K562 (cell line): ENCODE data around the gene DLST. TPM values are rescaled to one million over a fixed set of nuclear protein-coding genes. Genes with fewer than 3 reads are reported as not detected.
A peak's percentile ranks its signal among the peaks of the same experiment; 100 is the strongest.

Experiments
- ATAC-seq: fragments of 200-7000 bp; cut with Tn5 transposase; 3 replicates; pipeline ENCODE4 v1.9.1; 2020; ENCODE audit warnings: moderate library complexity
- BruUV-seq: library from RNA; stranded (reverse); fragments of 400-500 nt; replicated peaks from 2 replicates; lab custom pipeline; 2021; lab: Mats Ljungman, UMichigan
- CTCF ChIA-PET: fragments of 300-600 bp; formaldehyde crosslinking; extraction: SDS; loops from one replicate; lab custom pipeline; 2021; ENCODE audit warnings: low intra/inter-chr PET ratio; lab: Yijun Ruan, JAX
- POLR2A ChIA-PET: fragments of 300-600, 350-650 bp; sonication (Branson Sonifier 250); formaldehyde crosslinking; extraction: SDS; loops from one replicate; lab custom pipeline; 2021; ENCODE audit warnings: antibody characterized with exemption, inconsistent platforms; lab: Yijun Ruan, JAX
- DNase-seq, 4 experiments: peaks; one replicate each; pipeline versions ENCODE4 v3.0.0 to v3.0.0-alpha.2; 2011 to 2018; ENCODE audit warnings: low spot score in 3 of 4, mixed read lengths in 3 of 4; ENCODE audit errors: extremely low read depth in 1 of 4
- FAIRE-seq: peaks from 2 replicates; lab custom pipeline; 2011; peaks lifted over from hg19 to GRCh38; lab: Jason Lieb, UNC
- H2AFZ ChIP-seq: 2 replicates; pipeline ENCODE4 v1.6.0; 2011; ENCODE audit warnings: low read depth, low read length, control low read depth, inconsistent platforms
- H3K27ac ChIP-seq: fragments of 200-600 bp; 3 replicates; pipeline ENCODE4 v1.8.0; 2011; ENCODE audit warnings: low read depth, mild to moderate bottlenecking, control low read depth, inconsistent platforms, low read length, moderate library complexity, mixed read lengths; ENCODE audit errors: extremely low read depth
- H3K27me3 ChIP-seq, 2 experiments: fragments of 300-600 bp in 1 of 2; 2 replicates in 1 of 2; 3 replicates in 1 of 2; pipeline versions ENCODE4 v1.6.0 to v1.8.0; 2011; ENCODE audit warnings: inconsistent platforms in 2 of 2, low read length in 2 of 2, mild to moderate bottlenecking in 1 of 2, mixed read lengths in 1 of 2, moderate library complexity in 1 of 2; ENCODE audit not compliant: control insufficient read depth in 2 of 2, insufficient read depth in 2 of 2
- H3K36me3 ChIP-seq: fragments of 300-600 bp; 3 replicates; pipeline ENCODE4 v1.8.0; 2011; ENCODE audit warnings: mild to moderate bottlenecking, low read length, inconsistent platforms; ENCODE audit not compliant: control insufficient read depth, insufficient read depth
- H3K4me1 ChIP-seq, 2 experiments: fragments of 200-600 bp in 1 of 2; replicated peaks in 1 of 2; 2 replicates in 1 of 2; 3 replicates in 1 of 2; pipeline versions ENCODE4 v1.5.1 to v1.8.0; 2011; ENCODE audit warnings: inconsistent platforms in 2 of 2, low read length in 2 of 2, mild to moderate bottlenecking in 1 of 2, mixed read lengths in 1 of 2, moderate library complexity in 1 of 2; ENCODE audit not compliant: control insufficient read depth in 2 of 2, insufficient read depth in 2 of 2
- H3K4me2 ChIP-seq: 2 replicates; pipeline ENCODE4 v1.6.1; 2011; ENCODE audit warnings: low read length, control low read depth, inconsistent platforms, mixed read lengths; ENCODE audit not compliant: insufficient read depth
- H3K4me3 ChIP-seq: fragments of 200-600 bp; sonication (generic), shearing (Covaris generic); 2 replicates; pipeline ENCODE4 v1.5.1; 2016; ENCODE audit warnings: control low read depth, inconsistent platforms
- H3K79me2 ChIP-seq: fragments of 200-600 bp; 3 replicates; pipeline ENCODE4 v1.8.0; 2011; ENCODE audit warnings: low read length, inconsistent platforms; ENCODE audit not compliant: control insufficient read depth, insufficient read depth
- H3K9ac ChIP-seq, 2 experiments: 2 replicates each; pipeline versions ENCODE4 v1.6.0 to v1.6.1; 2011; ENCODE audit warnings: low read depth in 2 of 2, low read length in 2 of 2, control low read depth in 1 of 2, inconsistent platforms in 1 of 2, mild to moderate bottlenecking in 1 of 2, mixed read lengths in 1 of 2; ENCODE audit not compliant: insufficient read depth in 1 of 2
- H3K9me1 ChIP-seq: one replicate; pipeline ENCODE4 v1.6.0; 2011; ENCODE audit warnings: inconsistent platforms, mild to moderate bottlenecking, low read length, moderate library complexity; ENCODE audit not compliant: control insufficient read depth, insufficient read depth
- H3K9me3 ChIP-seq: replicated peaks from 2 replicates; pipeline ENCODE4 v1.5.1; 2011; ENCODE audit warnings: low read depth, low read length, inconsistent platforms; ENCODE audit not compliant: control insufficient read depth, insufficient read depth
- H4K20me1 ChIP-seq: replicated peaks from 2 replicates; pipeline ENCODE4 v1.6.1; 2011; ENCODE audit warnings: low read length, inconsistent platforms, mixed read lengths; ENCODE audit not compliant: control insufficient read depth, insufficient read depth
- CEBPG ChIP-seq, 3 experiments: fragments of 200-800 bp in 1 of 3; sonication (Bioruptor generic) in 1 of 3; sonication (generic) in 1 of 3; formaldehyde crosslinking in 1 of 3; IDR thresholded peaks in 2 of 3; conservative IDR thresholded peaks in 1 of 3; 2 replicates each; pipeline versions ENCODE4 v1.6.1 to v1.8.0; 2016 to 2022; ENCODE audit warnings: missing compliant biosample characterization in 2 of 3, missing genetic modification characterization in 2 of 3, mild to moderate bottlenecking in 1 of 3, missing genetic modification reagents in 1 of 3
- NR2F6 ChIP-seq: fragments of 450-650 bp; formaldehyde crosslinking; IDR thresholded peaks from 2 replicates; pipeline ENCODE4 v1.4.0; 2020; ENCODE audit warnings: mild to moderate bottlenecking
- SIN3B ChIP-seq: fragments of 450-650 bp; IDR thresholded peaks from 2 replicates; pipeline ENCODE4 v1.6.1; 2017; ENCODE audit warnings: low read depth, mild to moderate bottlenecking, moderate library complexity
- TAL1 ChIP-seq: fragments of 450-650 bp; IDR thresholded peaks from 2 replicates; pipeline ENCODE4 v1.6.1; 2016; ENCODE audit warnings: mild to moderate bottlenecking
- TCFL5 ChIP-seq: fragments of 250-450 bp; sonication (Bioruptor Pico); conservative IDR thresholded peaks from 2 replicates; pipeline ENCODE4 v1.6.1; 2021; ENCODE audit warnings: mild to moderate bottlenecking, moderate library complexity, matching md5 sums
- ZFX ChIP-seq: sonication (generic); formaldehyde crosslinking; IDR thresholded peaks from 2 replicates; pipeline ENCODE4 v1.8.0; 2022; ENCODE audit warnings: mild to moderate bottlenecking, missing genetic modification reagents, moderate library complexity
- ZNF197 ChIP-seq: fragments of 200-800 bp; sonication (Bioruptor generic); IDR thresholded peaks from 2 replicates; pipeline ENCODE4 v1.6.1; 2016; ENCODE audit warnings: low read depth, missing genetic modification characterization, missing compliant biosample characterization
- ZNF224 ChIP-seq: sonication (generic); formaldehyde crosslinking; IDR thresholded peaks from 2 replicates; pipeline ENCODE4 v1.8.0; 2022; ENCODE audit warnings: mild to moderate bottlenecking, missing genetic modification reagents
- ZNF740 ChIP-seq, 3 experiments: fragments of 200-800 bp in 1 of 3; sonication (Bioruptor generic) in 1 of 3; sonication (generic) in 1 of 3; formaldehyde crosslinking in 1 of 3; IDR thresholded peaks; 2 replicates each; pipeline versions ENCODE4 v1.6.1 to v1.8.0; 2016 to 2022; ENCODE audit warnings: mild to moderate bottlenecking in 2 of 3, missing compliant biosample characterization in 2 of 3, missing genetic modification characterization in 2 of 3, missing genetic modification reagents in 1 of 3
- WGBS: fragments of 100-300 bp; shearing (Covaris generic); methylation state at CpG from one replicate; pipeline ENCODE4 v1.1.6; 2016; ENCODE audit warnings: low coverage, mixed read lengths; ENCODE audit not compliant: insufficient coverage; ENCODE audit errors: missing lambda C conversion rate; 5-methylcytosine and 5-hydroxymethylcytosine counted together
- in situ Hi-C: fragments of 300-500 bp; cut with MboI; formaldehyde crosslinking; loops from 4 replicates; pipeline ENCODE4 v1.15.0; 2018; ENCODE audit warnings: inconsistent platforms, mixed read lengths
- intact Hi-C: fragments of 100-400 bp; cut with micrococcal nuclease; formaldehyde crosslinking; loops from 2 replicates; pipeline ENCODE4 v1.14.2; 2022
- polyA plus RNA-seq, 8 experiments: library from polyadenylated mRNA; depleted of rRNA in 4 of 8; stranded (reverse) in 5 of 8; unstranded in 3 of 8; fragments of >200 nt; fragmentation: Nextera tagmentation in 2 of 8; fragmentation: Illumina TruSeq in 1 of 8; extraction: Ambion mirVana in 2 of 8; extraction: Trizol in 1 of 8; gene quantifications; 2 replicates each; pipeline versions ENCODE4 v1.2.1 to v1.2.3, GENCODE V29; 2011 to 2014; ENCODE audit warnings: inconsistent platforms in 1 of 8, missing spikeins in 1 of 8
- total RNA-seq, 7 experiments: library from RNA; depleted of rRNA in 6 of 7; stranded (reverse); fragments of >200 nt in 6 of 7; fragmentation: Illumina TruSeq in 2 of 7; extraction: Trizol in 2 of 7; gene quantifications; 2 replicates each; pipeline versions ENCODE4 v1.2.1 to v1.2.3, GENCODE V29; 2011 to 2021; ENCODE audit warnings: low replicate concordance in 1 of 7

The DLST gene
- total and polyA plus RNA-seq, 9 of the 15 experiments (the other 6 are each of a cell fraction or from before 2014, with no cell fraction given): 3.0 to 73.7 (median 45.4) TPM

GRCh38 chr14:74934476-74935359 is 53.0 kb downstream of the DLST start:
- Histone ChIP-seq H3K79me2 (no peaks in the 10 kb centered on the region), H3K4me1 (peaks cover 6 to 15% of the 10 kb centered on the region in 2 experiments; a peak in 3 of 5 replicates), H3K4me3 (no peak overlapping the region), H4K20me1 (no peaks in the 10 kb centered on the region), H2AFZ (peak overlapping the region; percentile 74), H3K9ac (peak overlapping the region in 1 of 2 experiments; percentile 73; a peak in 3 of 4 replicates), H3K9me1 (no peaks in the 10 kb centered on the region), H3K36me3 (no peaks in the 10 kb centered on the region), H3K27ac (no peak overlapping the region), H3K9me3 (no peaks in the 10 kb centered on the region; the same call in 1 of the 2 replicates), H3K27me3 (no peaks in the 10 kb centered on the region), H3K4me2 (no peak overlapping the region)
- 77% methylated on average over 9 of the region's 26 CpGs for WGBS
- POLR2A ChIA-PET: interaction anchor here (0.5 to 1.4 kb wide), 4 partner anchors 8 to 231 kb away, joined by 3 to 7 read pairs (median 3); partner anchors contain the start of gene RPS6KL1
- intact Hi-C loops (no loop called here), in situ Hi-C loops (no loop called here)
- no TSS peak for BruUV-seq
- DNase-seq (no peak), FAIRE-seq (no peak), ATAC-seq (peak; percentile 34; the same call in 2 of the 3 replicates)
- CTCF ChIA-PET: no interaction called here
- TF ChIP-seq NR2F6 (no peak), ZNF197 (CRISPR knock-in tag) (no peak), CEBPG (CRISPR knock-in tag; IDR thresholded peaks at IDR 0.05) (no peak), CEBPG (tag; conservative IDR thresholded peaks at IDR 0.05 in 1 of 2, IDR thresholded peaks at IDR 0.05 in 1 of 2) (no peak), ZNF740 (CRISPR knock-in tag; IDR thresholded peaks at IDR 0.05) (no peak), ZNF740 (tag; IDR thresholded peaks at IDR 0.05) (no peak), ZNF224 (CRISPR knock-in tag) (no peak), ZFX (0 out of 2 replicates have a peak, but pooled peaks have one; percentile 15), TCFL5 (CRISPR knock-in tag) (no peak), TAL1 (no peak), SIN3B (no peak)
